Cardiac fibroblast (primary cell): ENCODE data around the gene CSE1L.
A peak's percentile ranks its signal among the peaks of the same experiment; 100 is the strongest.
"Not testable (repeated sequence)": the region's sequence is repeated elsewhere in the genome, so short reads cannot be mapped to it uniquely, and the experiment has no call there.

Source experiments
- DNase-seq, 2 donors: peaks; one replicate each; pipeline versions ENCODE4 v3.0.0 to v3.0.0-alpha.2; 2010; ENCODE audit warnings: low read depth in 2 of 2
- H3K4me3 ChIP-seq, 2 donors: replicated peaks in 1 of 2; 1 replicate in 1 of 2; 2 replicates in 1 of 2; pipeline ENCODE4 v1.5.1; 2011; ENCODE audit warnings: low read depth in 2 of 2, low read length in 2 of 2, mild to moderate bottlenecking in 2 of 2, moderate library complexity in 1 of 2
- CTCF ChIP-seq: IDR thresholded peaks from one replicate; pipeline ENCODE4 v1.5.1; 2011; ENCODE audit warnings: low read depth, mild to moderate bottlenecking, low read length, inconsistent platforms

Gene CSE1L

GRCh38 chr20:49046087-49046900 lies at the start of gene CSE1L:
Gene CSE1L, plus strand, starts transcription at chr20:49046312. Its CDS starts 12,152 bp downstream, at chr20:49058464.
- peak within 1 kb of the TSS; percentile 100 for H3K4me3 ChIP-seq
- TF ChIP-seq CTCF: no peak
- peak; percentile 97 for DNase-seq

GRCh38 chr20:48999890-49000870 lies 45.9 kb upstream of the CSE1L start:
- TF ChIP-seq CTCF: no peak
- DNase-seq: no peak
- no peak overlapping the region for H3K4me3 ChIP-seq

GRCh38 chr20:49001741-49002140 lies 44.4 kb upstream of the CSE1L start:
- DNase-seq: no peak
- H3K4me3 ChIP-seq: no peak overlapping the region
- TF ChIP-seq CTCF: no peak

- no peak for TF ChIP-seq CTCF
- H3K4me3 ChIP-seq: no peak overlapping the region
- DNase-seq: no peak
Measured at GRCh38 chr20:49006446-49006980, 39.6 kb upstream of the CSE1L start.

GRCh38 chr20:49009899-49010631 lies 36.0 kb upstream of the CSE1L start:
- no peak for TF ChIP-seq CTCF
- H3K4me3 ChIP-seq: no peak overlapping the region

GRCh38 chr20:49024220-49024619 lies 21.9 kb upstream of the CSE1L start:
- DNase-seq: no peak
- no peak overlapping the region for H3K4me3 ChIP-seq
- TF ChIP-seq CTCF: no peak

More at GRCh38 chr20:49009899-49010631, 36.0 kb upstream of the CSE1L start:
- DNase-seq: no peak

- H3K4me3 ChIP-seq, DNase-seq: not testable (repeated sequence)
Measured at GRCh38 chr20:49028177-49028576, 17.9 kb upstream of the CSE1L start.
